NCI-H1105 treated with DMSO at 0.1 percent for 48 hours (cell line): Measurements from ENCODE around the gene PRKN.

Source experiments
- DNase-seq: peaks from one replicate; lab custom pipeline; 2025; lab: John Stamatoyannopoulos, UW

PRKN gene

GRCh38 chr6:162124710-162125435 is 602.7 kb downstream of the PRKN start:
- DNase-seq = no peak

GRCh38 chr6:162123797-162124196 is 603.8 kb downstream of the PRKN start:
- peak; percentile 43 for DNase-seq

GRCh38 chr6:162119341-162119740 is 608.2 kb downstream of the PRKN start:
- no peak for DNase-seq

GRCh38 chr6:162118706-162119105 is 608.9 kb downstream of the PRKN start:
- no peak for DNase-seq

DNA sequence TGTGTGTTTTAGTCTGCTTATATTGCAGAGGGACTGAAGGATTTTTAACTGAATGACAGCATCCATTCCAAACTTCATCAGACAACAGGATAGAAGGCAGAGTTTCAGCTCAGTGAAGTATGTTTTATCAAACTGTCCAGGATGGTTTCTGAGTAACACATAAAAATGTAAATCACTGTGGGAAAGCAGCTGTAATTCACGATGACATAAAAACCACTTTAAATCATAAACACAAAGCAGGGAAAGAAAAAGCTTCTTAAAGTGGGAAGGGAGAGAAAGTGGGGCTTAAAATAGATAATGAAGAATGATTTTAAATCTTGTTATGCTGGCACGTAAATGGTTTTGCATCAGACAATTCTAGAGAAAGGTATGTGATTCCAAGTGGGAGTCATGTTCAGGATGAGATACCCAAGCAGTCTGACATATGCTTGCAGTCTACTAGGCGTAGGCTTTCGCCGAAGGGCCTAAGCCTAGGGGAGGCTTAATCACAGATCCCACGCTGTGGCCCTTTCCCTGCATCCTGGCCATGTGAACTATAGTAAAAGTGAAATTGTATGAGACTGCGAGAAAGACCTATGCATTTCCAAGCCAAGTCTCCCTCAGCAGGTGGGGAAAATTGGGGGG is 610.6 kb downstream of the PRKN start:
- DNase-seq = no peak

DNA sequence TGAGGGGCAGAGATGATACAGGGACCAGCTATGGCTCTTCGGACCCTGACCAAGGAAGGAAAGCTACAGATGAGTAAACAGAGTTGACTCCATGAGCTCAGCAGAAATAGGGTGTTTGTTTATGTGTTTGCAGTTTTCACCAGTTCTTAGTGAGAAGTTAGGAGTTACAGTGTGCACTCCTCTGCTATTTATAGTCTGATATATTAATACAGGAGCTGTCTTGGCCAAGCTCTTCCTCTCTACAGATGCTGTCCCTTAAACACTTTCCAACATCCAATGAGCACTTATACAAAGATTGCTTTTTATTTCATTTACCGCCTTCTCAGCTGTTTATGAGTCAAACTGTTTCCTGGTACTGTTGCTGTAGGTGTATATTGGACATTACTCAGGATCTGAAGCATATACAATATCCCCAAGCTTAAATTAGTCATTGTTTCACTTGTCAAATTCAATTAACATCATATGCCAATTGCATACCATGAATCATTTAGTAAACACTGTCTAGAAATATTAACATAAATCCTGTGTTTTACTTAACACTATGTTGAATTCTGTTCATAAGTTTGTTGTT is 618.0 kb downstream of the PRKN start:
- DNase-seq = no peak

DNA sequence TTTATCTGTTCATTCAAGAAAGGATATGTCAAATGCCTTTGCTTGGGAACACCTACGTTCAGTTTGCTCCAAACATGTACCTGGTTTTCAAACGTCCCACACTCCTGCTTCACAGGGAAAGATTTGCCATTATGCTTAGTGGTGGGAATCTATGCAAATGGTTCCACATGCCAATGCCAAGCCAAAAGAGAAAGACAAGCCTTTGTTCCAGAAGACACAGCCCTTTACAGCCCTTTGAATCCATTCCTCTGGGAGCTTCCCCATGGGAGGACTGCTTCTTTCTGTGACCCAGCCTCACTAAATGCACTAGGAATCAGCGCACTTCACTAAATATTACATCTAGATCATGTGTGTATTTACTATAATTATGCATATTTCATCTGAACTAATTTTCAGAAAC is 619.5 kb downstream of the PRKN start:
- DNase-seq = no peak

- no peak for DNase-seq
Measured at GRCh38 chr6:162100096-162100495, 627.5 kb downstream of the PRKN start.

GRCh38 chr6:162099685-162100084 is 627.9 kb downstream of the PRKN start:
- DNase-seq = no peak

DNA sequence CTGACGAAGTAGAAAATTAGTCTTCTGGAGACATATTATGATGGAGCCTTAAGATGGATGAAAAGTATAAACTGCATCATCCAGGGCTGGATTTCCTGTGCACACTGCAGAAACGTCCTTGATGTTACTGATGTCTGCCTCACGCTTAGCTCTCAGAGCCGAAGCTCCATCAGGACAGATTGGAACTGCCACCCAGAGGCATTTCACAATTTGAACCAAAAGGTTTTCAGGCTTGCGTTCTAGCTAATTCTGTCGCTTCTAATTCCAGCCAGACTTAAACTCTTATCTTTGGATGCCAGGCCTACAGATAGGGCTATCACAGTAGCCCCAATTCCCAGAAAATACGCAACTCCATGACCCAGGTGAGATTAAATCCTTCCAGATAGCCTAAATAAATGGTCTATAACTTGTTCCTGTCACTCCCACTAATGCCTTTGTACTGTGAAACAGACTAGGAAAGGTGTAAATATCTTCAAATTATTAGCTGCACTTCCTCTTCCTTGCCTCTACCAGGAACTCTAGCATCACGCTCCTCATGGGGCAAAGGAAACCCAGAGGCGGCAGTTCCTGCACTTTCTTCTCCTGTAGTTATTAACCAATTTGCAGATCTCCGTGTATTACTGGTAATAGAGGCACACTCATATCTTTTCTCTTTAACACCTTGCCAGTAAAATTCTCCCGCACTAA is 634.6 kb downstream of the PRKN start:
- no peak for DNase-seq

DNA sequence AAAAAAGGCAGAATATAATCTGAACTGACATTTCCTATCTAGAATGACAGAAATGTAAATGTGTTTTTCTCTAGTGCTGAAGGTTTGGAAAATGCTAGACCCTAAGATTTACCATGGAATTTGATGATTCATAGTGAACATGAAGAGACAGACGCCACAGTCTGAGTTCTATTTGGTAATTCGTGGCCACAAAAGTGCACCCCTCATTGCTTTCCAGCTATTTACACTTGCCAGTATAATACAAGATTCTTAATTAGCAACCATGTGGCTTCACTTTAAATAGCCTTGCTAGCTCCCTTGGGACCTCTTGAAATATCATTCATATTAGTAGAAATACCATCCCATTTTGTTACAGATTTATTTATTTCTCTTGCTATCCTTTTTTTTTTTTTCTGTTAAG is 636.8 kb downstream of the PRKN start:
- DNase-seq = no peak

GRCh38 chr6:162088091-162088490 is 639.5 kb downstream of the PRKN start:
- no peak for DNase-seq

- DNase-seq = no peak
Measured at GRCh38 chr6:162085561-162085960, 642.0 kb downstream of the PRKN start.

DNA sequence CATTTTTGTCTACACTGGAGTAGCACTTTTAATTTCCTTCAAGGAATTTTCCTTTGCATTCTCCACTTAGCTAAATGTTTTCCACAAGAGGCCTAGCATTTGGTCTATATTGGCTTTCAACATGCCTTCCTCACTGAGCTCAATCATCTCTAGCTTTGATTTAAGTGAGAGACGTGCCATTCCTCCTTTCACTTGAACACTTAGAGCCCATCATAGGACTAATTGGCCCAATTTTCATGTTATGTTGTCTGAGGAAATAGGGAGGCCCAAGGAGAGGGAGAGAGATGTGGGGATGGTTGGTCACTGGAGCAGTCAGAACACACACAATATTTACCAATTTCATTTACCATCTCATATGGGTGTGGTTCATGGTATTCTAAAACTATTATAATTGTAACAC is 645.0 kb downstream of the PRKN start:
- DNase-seq = no peak

GRCh38 chr6:162078667-162079066 is 648.9 kb downstream of the PRKN start:
- DNase-seq = no peak

- DNase-seq = no peak
Measured at GRCh38 chr6:162078126-162078525, 649.4 kb downstream of the PRKN start.

DNA sequence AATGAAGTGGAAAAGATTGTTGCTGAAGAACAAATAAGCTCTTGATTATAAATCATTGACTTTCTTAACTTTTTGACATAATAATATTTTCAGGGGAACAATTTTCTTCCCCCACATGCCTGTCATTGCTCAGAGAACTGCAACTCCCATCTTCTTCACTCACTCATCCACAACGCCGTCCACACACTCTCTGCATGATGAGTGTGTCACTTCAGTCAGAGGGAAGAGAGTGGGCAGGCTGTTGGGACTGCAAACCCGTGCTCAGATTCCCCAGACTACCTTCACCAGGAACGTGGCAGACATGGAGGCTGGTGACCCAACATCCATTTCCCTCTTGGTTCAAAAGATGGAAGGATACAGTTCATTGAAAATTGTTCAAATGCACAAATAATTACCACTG is 650.8 kb downstream of the PRKN start:
- DNase-seq = no peak

GRCh38 chr6:162074641-162075275 is 652.8 kb downstream of the PRKN start:
- DNase-seq = no peak

DNA sequence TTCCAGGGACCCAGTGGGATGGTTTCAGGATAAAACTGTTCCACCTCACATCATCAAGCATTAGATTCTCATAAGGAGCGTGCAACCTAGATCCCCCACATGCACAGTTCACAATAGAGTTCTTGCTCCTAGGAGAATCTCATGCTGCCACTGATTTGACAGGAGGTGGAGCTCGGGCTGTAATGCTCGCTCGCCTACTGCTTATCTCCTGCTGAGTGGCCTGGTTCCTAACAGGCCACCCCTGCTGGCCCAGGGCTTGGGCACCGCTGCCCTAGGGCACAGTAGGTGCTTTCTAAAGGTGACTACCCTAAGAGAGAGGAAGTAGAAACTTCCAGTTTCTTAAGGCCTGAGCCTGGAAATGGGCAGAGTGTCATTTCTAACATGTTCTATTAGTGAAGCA is 656.9 kb downstream of the PRKN start:
- DNase-seq = no peak

GRCh38 chr6:162069995-162070394 is 657.6 kb downstream of the PRKN start:
- DNase-seq = no peak

DNA sequence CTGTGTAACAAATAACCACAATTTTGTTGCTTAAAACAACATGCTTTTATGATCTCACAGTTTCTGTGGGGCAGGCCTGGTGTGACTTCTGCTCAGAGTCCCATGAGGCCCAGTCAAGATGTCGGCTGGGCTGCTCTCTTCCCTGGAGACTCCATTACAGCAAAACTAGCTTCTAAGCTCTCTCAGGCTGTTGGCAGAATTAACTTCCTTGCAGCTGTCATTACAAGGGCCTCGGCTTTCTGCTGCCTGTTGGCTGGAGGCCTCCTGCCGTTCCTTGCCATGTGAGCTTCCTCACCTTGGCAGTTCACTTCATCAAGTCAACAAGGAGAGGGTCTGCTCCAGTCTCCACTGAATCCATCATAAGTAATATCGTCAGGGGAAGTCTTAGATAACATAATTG is 659.2 kb downstream of the PRKN start:
- no peak for DNase-seq

DNA sequence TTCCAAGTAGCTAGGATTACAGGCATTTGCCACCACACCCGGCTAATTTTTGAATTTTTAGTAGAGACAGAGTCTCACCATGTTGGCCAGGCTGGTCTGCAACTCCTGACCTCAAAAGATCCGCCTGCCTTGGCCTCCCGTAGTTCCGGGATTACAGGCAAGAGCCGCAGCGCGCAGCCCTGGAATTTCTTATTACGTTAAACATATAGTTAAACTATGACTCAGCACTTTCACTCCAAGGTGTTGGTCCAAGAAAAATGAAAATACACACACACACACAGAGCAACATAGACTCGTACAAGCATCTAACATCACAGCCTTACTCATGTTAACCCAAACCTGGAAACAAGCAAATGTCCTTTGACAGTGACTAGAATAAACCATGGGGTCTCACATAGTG is 663.9 kb downstream of the PRKN start:
- DNase-seq = no peak
